HepG2 (cell line): ENCODE results near the gene PDGFB. TPM values are rescaled to one million over a fixed set of nuclear protein-coding genes. Genes with fewer than 3 reads are reported as not detected.
A peak's percentile ranks its signal among the peaks of the same experiment; 100 is the strongest.

Experiments
- CEBPG ChIP-seq: IDR thresholded peaks from 2 replicates; pipeline ENCODE4 v1.6.1; 2016
- GMEB1 ChIP-seq: sonication (generic); formaldehyde crosslinking; IDR thresholded peaks from 2 replicates; pipeline ENCODE4 v1.5.1; 2020; ENCODE audit warnings: missing genetic modification reagents, mild to moderate bottlenecking, borderline replicate concordance
- MAFF ChIP-seq: IDR thresholded peaks from 2 replicates; pipeline ENCODE4 v1.6.1; 2011; ENCODE audit warnings: low read depth, low read length, improper control_type of control experiment
- NFAT5 ChIP-seq: sonication (generic); formaldehyde crosslinking; IDR thresholded peaks from 2 replicates; pipeline ENCODE4 v1.4.0; 2020; ENCODE audit warnings: missing genetic modification reagents
- TCF12 ChIP-seq, 2 experiments: fragments of 450-650 bp in 1 of 2; sonication (generic) in 1 of 2; formaldehyde crosslinking in 1 of 2; IDR thresholded peaks; 2 replicates each; pipeline versions ENCODE4 v1.6.1 to v1.8.0; 2017 to 2022; ENCODE audit warnings: antibody characterized with exemption in 1 of 2, mild to moderate bottlenecking in 1 of 2, missing genetic modification reagents in 1 of 2, moderate library complexity in 1 of 2
- THAP7 ChIP-seq: sonication (generic); formaldehyde crosslinking; IDR thresholded peaks from 2 replicates; pipeline ENCODE4 v1.8.1; 2023; ENCODE audit warnings: mild to moderate bottlenecking, missing genetic modification reagents
- ZNF75D ChIP-seq: sonication (generic); formaldehyde crosslinking; IDR thresholded peaks from 2 replicates; pipeline ENCODE4 v1.8.1; 2023; ENCODE audit warnings: missing genetic modification reagents, mild to moderate bottlenecking, borderline replicate concordance
- ZSCAN21 ChIP-seq: sonication (generic); formaldehyde crosslinking; IDR thresholded peaks from 2 replicates; pipeline ENCODE4 v1.8.0; 2022; ENCODE audit warnings: mild to moderate bottlenecking, missing genetic modification reagents, moderate library complexity, borderline replicate concordance
- polyA plus RNA-seq, 8 experiments: library from polyadenylated mRNA; depleted of rRNA in 3 of 8; stranded (reverse) in 7 of 8; unstranded in 1 of 8; fragments of >200 nt; fragmentation: Illumina TruSeq in 4 of 8; extraction: Trizol in 4 of 8; gene quantifications; 2 replicates each; pipeline versions ENCODE4 v1.2.1 to v1.2.3, GENCODE V29; 2011 to 2016; ENCODE audit warnings: low read depth in 4 of 8, missing spikeins in 1 of 8, mixed read lengths in 1 of 8; ENCODE audit not compliant: insufficient read depth in 1 of 8
- total RNA-seq, 5 experiments: library from RNA; depleted of rRNA; stranded (reverse); fragments of >200 nt; fragmentation: Illumina TruSeq; extraction: Trizol; gene quantifications; 2 replicates each; pipeline ENCODE4 v1.2.3, GENCODE V29; 2016; ENCODE audit warnings: low read depth in 1 of 5
- TF ChIP-seq, protein P1 (sequence below): IDR thresholded peaks from 2 replicates; pipeline ENCODE4 v1.4.0; 2020; ENCODE audit warnings: mild to moderate bottlenecking, missing genetic modification reagents
- TF ChIP-seq, protein P2 (sequence below): sonication (generic); formaldehyde crosslinking; IDR thresholded peaks from 2 replicates; pipeline ENCODE4 v1.4.0; 2020; ENCODE audit warnings: missing genetic modification reagents
- TF ChIP-seq, protein P3 (sequence below): sonication (generic); formaldehyde crosslinking; IDR thresholded peaks from 2 replicates; pipeline ENCODE4 v1.5.1; 2020; ENCODE audit warnings: missing genetic modification reagents, mild to moderate bottlenecking, borderline replicate concordance

Gene PDGFB
- total and polyA plus RNA-seq, 2 of the 13 experiments (the other 11 are each of a cell fraction or from before 2014, with no cell fraction given) = 1.4 to 10.1 TPM

DNA sequence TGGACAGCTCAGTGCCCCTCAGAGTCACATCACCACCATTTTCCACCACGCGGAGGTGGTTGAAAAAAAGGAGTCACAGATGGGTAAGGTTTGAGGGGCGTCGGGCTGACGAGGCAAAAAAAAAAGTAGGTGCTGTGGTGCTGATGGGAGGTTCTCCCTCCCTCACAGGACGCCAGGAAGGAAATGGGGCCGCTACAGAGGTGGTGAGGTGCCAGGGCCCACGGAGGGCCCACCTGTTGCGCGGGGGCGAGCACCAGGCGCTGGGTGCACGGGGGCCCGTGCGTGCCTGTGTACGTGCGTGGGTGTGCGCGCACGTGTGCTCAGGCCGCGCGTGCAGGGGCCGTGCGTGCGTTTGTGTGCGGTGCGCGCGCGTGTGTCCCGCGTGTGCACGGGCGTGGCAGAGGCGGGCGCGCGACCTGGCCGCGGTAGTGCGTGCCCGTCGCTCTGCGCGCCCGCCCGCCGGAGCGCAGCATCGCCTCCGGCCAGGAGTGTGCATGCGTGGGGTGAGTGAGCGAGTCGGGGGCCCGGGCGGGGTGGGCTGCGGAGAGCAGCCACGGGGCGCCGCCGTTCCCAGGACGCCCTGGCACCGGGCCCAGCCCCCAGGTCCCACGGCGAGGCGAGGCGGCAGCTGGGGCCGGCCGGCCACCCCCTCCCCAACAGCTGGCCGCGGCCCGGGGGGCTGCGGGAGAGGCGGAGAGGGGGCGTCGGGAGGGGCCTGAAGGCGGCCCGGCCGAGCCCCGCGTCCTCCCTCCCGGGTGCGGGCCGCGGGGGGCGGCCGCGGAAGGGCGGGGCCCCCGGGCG, 2.8 kb downstream of the PDGFB start (continued):
- TF ChIP-seq, protein P1, sequence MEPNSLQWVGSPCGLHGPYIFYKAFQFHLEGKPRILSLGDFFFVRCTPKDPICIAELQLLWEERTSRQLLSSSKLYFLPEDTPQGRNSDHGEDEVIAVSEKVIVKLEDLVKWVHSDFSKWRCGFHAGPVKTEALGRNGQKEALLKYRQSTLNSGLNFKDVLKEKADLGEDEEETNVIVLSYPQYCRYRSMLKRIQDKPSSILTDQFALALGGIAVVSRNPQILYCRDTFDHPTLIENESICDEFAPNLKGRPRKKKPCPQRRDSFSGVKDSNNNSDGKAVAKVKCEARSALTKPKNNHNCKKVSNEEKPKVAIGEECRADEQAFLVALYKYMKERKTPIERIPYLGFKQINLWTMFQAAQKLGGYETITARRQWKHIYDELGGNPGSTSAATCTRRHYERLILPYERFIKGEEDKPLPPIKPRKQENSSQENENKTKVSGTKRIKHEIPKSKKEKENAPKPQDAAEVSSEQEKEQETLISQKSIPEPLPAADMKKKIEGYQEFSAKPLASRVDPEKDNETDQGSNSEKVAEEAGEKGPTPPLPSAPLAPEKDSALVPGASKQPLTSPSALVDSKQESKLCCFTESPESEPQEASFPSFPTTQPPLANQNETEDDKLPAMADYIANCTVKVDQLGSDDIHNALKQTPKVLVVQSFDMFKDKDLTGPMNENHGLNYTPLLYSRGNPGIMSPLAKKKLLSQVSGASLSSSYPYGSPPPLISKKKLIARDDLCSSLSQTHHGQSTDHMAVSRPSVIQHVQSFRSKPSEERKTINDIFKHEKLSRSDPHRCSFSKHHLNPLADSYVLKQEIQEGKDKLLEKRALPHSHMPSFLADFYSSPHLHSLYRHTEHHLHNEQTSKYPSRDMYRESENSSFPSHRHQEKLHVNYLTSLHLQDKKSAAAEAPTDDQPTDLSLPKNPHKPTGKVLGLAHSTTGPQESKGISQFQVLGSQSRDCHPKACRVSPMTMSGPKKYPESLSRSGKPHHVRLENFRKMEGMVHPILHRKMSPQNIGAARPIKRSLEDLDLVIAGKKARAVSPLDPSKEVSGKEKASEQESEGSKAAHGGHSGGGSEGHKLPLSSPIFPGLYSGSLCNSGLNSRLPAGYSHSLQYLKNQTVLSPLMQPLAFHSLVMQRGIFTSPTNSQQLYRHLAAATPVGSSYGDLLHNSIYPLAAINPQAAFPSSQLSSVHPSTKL (CRISPR knock-in tag) = 0 out of 2 replicates have a peak, but pooled peaks have one; percentile 12
- TF ChIP-seq THAP7 (CRISPR knock-in tag) (no peak), MAFF (peak; percentile 41; the same call in 1 of the 2 replicates), CEBPG (CRISPR knock-in tag) (no peak), GMEB1 (CRISPR knock-in tag) (peak; percentile 21; the same call in 1 of the 2 replicates), ZSCAN21 (CRISPR knock-in tag) (peak; percentile 50; the same call in 1 of the 2 replicates), ZNF75D (no peak), NFAT5 (CRISPR knock-in tag) (0 out of 2 replicates have a peak, but pooled peaks have one; percentile 31), TCF12 (IDR thresholded peaks at IDR 0.05) (no peak), TCF12 (CRISPR knock-in tag; IDR thresholded peaks at IDR 0.05) (peak; percentile 23; the same call in 1 of the 2 replicates)
- TF ChIP-seq, protein P2, sequence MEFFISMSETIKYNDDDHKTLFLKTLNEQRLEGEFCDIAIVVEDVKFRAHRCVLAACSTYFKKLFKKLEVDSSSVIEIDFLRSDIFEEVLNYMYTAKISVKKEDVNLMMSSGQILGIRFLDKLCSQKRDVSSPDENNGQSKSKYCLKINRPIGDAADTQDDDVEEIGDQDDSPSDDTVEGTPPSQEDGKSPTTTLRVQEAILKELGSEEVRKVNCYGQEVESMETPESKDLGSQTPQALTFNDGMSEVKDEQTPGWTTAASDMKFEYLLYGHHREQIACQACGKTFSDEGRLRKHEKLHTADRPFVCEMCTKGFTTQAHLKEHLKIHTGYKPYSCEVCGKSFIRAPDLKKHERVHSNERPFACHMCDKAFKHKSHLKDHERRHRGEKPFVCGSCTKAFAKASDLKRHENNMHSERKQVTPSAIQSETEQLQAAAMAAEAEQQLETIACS (CRISPR knock-in tag) = peak; percentile 80
- TF ChIP-seq, protein P3, sequence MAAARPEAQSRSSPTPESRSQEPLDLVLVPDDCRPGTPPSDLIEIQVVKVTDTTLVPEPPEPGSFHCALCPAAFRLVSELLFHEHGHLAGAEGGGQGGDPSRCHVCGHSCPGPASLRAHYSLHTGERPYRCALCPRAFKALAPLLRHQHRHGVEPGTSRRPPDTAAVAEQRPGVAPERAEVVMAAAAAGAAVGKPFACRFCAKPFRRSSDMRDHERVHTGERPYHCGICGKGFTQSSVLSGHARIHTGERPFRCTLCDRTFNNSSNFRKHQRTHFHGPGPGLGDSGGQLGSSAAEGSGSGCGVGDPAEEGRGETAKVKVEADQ (CRISPR knock-in tag) = 0 out of 2 replicates have a peak, but pooled peaks have one; percentile 4
